Iris pigment epithelial cell (primary cell): ENCODE results near the gene DDX59.

Source experiments
- DNase-seq: peaks from one replicate; pipeline ENCODE4 v3.0.0-alpha.2; 2011; ENCODE audit warnings: low read depth

Gene DDX59

DNA sequence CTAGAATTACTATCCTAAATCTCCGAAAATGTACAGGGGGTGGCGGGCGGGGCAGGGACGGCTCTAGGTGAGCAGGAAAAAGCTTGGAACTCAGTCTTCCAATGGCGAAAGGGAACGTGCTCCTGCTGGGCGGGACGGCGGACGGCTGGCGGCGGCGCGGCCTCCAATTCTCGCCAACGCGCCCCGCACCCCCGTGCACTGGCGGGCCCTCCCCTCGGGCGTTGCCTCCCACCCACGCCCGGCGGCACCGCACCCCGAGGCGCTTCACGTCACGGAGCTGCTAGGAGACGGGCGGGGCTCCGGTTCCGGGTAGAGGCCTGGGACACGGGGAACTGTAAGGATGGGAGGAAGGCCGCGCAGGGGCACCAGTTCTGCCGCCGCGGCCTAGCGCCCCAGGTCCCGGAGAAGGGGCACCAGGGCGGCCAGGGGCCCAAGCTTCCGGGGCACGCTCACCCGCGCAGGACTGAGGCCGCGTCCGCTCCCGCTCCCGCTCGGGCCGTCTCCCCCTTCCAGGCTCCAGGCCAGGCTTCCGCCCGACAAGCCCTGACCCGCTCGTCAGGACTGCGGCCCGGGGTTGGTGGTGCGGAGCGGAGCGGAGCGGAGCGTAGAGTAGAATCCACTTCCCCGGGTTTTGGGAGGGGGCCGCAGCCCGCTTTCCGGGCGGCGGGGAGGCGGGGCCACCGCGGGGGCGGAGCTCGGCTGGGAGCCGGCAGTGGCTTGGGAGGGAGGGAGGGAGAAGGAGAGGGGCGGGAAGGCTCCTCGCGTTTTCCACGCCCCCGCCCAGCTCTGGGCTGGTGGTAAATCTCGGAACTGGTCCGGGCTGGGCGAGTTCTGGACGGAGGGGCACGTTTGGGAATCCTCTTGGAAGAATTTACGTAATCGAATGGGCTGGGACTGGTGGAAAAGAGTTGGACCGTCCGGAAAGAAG, at the start of gene DDX59:
DDX59 (minus strand) TSS at position 594 of the 928 bp plus-strand sequence. CDS start 3,167 bp downstream, outside the sequence.
- DNase-seq, result peak; percentile 97

DNA sequence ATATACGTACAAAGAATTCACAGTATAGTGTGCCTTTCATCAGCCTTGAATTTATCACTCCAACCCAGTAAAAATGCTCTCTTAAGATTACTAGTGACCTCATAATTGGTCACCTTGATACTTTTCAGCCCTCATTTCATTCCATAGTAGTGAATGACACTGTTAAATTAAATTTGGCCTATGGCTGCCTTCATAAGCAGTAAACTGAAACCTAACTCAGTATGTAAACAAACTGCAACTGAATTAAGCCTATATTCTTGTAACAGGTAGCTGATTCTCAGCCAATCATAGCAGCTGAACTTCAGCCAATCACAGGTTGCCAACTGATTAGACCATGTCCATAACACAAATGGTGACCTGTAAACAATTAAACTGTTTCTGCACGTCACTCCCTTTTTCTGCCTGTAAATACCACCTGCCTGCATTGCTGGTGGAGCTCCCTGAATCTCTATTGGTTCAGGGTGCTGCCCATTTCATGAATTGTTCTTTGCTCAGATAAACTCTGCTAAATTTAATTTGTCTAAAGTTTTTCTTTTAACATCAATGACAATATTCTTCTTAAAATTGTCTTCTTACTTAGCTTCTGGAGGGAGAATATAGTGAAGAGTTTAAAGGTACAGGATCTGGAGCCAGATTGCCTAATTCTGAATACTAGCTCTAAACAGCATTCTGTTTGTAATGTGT, 44.9 kb upstream of the DDX59 start:
- DNase-seq, result no peak

DNA sequence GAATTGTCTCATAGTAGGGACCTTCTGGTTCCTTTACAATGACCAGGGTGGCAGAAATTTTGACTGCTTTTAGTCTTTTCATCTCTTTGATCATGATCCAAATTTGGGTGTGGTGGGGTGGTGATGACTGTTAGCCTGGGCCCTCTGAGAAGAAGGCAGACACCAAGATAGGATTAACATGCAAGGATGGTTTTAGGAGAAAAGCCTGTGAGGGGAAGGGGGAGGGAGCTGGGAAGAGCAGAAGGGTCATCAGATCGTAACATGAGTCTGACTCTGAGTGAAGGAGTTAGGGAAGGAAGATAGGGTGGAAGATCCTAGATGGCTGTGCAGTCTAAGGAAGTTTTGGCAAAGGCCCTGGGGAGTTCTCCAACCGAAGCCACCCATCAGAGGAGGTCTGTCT, 40.5 kb upstream of the DDX59 start:
- DNase-seq, result no peak

DNA sequence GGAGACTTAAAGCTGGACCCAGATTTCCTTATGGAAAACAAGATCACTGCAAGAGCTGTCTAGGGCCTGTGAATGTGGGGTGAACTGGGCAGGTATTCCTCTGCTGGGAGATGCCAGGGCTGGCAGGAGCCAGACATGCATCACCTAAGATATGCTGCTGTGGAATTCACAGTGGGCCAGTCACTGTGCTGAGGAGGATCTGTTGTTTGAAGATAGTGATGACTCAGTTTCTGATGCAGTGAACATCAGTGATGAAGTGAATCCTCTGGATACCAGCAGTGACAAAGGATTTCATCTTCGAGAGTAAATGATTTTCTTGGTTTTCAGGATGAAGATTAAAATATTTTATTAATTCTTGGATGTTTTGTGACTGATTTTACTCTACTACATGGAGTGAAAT, 39.1 kb upstream of the DDX59 start:
- DNase-seq, result peak; percentile 49

DNA sequence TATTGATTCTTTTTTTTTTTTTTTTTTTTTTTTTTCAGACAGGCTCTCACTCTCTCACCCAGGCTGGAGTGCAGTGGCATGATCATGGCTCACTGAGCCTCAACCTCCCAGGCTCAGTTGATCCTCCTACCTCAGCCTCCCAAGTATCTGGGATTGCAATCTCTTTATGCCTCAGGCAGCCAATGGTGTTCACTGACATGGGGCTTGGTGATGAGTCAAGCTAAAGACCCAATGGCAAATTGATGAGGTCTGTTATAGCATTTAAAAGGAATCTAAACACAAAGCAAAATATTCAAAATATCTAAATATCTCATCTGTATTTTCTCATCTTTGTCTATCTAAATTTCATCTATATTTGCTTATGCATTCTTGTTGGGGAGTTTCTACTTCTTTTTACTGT, 38.5 kb upstream of the DDX59 start:
- DNase-seq, result no peak

DNA sequence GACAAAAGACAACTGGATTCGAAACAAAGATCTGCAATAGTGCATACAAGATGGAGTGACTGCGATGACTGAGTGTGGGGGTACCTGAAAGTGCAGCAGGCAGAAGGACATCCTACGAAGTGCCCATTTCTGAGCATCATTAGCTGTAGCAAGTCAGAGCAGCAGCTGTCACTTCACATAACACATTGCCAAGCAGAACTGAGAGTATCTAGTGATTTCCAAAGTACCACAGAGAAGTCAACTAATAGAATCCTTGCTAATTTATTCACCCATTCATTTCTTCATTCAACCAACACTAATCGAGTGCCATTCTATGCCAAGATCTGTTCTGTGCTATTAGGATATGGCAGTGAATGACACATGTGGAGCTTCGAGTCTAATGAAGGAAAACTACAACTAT, 37.4 kb upstream of the DDX59 start:
- DNase-seq, result no peak

DNA sequence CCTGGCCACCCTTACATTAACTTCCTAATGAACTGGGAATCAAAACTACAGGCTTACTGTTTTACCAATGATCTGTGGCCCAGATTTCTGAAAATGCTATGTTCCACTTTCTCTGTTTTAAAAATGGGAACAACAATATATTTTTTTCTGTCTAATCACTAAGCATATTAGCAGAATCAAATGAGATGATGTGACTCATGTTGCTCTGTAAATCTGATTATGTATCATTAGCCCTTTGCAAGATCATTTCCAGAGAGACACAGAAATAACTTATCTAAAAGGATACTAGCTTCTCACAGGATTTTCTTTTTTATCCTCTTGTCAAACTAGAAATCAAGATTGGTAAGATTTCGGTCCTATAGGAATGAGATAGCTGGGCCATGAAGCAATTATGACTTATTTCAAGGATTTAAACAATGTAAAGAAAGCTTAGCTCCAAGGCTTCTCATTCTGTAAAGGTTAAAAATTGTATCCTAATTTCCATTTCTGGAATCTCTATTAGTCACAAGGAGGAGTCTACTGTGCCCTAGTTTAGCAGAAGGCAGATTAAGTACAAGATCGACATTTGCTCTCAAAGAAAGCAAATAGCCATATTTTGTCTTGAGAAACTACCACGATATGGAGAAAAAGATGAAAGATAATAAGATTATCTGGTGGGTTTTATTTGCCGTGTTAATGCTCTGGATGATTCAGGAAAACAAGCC, 36.6 kb upstream of the DDX59 start:
- no peak for DNase-seq

DNA sequence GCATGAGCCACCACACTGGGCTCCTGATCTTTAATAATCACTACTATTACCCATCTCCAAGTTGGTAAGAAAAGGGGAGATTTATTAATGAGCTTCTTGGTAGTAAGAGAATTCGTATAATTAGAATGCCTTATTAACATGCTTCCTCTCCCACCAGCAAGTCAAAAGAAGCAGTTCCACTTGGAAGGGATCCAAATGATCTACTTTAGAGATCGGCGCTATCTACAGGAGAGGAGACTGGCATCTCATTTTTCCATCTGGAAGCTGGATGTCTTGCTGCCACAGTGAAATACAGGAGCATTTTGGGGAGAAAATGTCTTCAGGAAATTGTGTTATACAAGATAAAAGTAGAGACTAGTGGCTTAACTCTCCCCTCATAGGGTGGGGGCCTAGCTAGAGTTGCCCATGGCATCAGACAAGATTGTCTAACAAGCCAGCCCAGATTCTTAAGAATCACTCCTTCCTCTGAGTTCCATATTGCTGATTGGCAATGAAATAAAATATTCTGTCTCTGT, 35.3 kb upstream of the DDX59 start:
- no peak for DNase-seq

DNA sequence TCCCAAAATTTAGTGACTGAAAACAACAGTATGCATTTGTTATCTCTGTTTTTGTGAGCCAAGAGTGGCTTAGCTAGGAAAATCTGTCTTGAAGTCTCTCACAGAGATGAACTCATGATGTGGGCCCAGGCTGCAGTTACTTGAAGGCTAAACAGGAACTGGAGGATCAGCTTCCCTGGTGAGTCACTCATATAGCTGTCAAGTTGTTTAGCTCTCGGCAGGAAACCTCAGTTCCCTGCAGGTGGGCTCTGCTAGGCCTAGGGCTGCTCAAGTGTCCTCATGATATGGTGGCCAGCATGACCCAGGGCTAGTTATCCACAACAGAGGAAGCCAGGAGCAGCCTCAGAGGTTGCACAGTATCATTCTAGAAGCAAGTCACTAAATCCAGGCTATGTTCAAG, 30.2 kb upstream of the DDX59 start:
- DNase-seq, result peak; percentile 93

DNA sequence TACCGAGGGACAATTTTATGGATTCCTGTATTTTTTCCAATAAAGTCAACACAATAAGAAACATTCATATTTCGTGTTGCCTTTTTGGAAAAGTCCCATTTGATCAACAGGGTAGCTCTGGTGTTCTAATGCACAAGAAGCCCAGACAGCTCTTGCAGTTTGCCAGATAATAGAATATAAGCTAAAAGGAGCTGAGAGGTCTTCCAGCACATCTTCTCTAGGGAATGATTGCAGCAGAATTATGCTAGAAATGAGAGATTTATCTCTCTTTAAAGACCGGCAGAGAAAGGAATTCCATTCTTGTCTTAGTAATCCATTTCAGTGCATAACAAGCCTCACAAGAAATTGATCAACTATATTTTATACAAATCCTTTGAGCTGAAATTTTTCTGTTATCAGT, 25.0 kb upstream of the DDX59 start:
- no peak for DNase-seq

DNA sequence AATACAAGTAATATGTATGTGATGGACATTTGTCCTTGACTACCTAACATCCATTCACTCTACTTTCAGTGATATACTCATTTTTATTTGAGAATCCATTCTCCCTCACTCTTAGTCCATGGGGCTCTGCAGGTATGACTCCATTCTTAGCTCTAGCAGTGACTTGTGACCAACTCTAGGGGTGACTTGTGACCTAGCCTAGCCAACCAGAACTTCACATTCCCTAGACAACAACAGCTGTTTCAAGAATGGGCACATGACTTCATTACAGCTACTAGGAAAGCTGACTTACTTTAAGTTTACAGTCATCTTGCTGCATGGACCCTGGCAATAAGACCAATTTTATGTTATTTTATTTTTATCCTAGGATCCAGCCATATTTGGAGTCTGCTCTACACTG, 23.6 kb upstream of the DDX59 start:
- no peak for DNase-seq

DNA sequence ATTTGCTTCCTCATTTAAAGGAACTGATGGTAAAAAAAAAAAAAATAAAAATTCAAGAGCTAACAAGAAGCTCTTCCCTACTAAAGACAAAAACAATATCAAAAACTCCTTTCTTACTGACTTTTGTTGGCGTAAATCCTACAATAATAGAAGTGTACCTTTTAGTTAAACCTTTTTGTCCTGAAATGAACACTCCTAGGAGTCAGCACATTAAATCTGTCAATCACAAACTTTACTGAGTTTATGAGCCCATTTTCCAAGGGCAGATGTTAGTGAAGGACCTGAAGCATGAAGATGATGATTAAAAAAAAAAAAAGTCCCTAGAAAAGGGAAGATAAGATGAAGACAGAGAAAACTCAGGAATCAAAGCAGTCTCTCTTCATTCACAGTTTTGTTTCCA, 22.6 kb upstream of the DDX59 start:
- DNase-seq, result no peak

DNA sequence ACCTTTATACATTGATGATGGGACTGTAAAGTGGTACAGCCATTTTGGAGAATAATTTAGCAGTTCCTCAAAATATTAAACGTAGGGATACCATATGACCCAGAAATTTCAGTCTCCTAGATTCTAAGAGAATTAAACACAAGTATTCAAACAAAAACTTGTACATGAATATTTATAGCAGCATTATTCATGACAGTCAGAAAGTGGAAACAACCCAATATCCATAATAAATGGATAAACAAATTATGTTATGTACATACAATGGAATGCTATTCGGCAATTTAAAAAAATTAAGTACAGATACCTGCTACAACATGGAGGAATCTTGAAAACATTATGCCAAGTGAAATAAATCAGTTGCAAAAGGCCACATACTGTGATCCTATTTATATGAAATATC, 16.9 kb upstream of the DDX59 start:
- no peak for DNase-seq

DNA sequence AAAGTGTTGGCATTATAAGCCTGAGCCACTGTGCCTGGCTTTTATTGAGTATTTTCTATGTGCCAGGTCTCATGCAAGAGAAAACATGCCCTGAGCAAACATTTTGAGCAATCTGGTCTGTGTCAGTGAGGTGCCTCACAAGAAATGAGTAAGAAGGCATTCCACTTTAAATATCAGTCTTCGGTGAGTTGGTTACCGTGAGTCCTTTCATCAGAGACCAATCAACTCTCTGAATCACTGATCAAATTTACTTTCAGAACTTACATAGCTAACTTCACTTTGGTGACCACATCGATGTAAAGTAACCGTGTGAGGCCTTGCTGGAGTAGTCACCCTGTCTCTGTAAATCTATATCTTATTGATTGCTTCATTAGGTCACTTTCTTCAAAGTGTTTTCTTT, 14.3 kb upstream of the DDX59 start:
- DNase-seq, result peak; percentile 11

DNA sequence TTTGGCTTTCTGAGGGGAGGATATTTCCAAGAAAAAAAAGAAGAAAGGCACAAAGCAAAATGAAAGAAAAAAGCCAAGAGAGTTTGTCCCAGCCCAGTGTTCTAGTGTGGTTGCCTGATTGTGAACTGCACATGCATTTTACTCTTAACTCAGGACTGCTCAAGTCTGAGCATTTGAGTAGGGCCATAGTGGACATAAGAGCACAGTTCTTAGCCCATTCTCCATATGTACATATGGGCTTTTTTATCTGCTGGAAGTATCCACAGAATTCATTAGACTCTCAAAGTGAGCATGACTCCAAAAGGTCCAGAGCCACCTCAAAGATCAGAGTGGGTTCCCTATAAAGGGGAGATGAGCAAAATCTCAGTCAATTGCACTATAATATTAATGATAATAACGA, 13.6 kb upstream of the DDX59 start:
- no peak for DNase-seq

DNA sequence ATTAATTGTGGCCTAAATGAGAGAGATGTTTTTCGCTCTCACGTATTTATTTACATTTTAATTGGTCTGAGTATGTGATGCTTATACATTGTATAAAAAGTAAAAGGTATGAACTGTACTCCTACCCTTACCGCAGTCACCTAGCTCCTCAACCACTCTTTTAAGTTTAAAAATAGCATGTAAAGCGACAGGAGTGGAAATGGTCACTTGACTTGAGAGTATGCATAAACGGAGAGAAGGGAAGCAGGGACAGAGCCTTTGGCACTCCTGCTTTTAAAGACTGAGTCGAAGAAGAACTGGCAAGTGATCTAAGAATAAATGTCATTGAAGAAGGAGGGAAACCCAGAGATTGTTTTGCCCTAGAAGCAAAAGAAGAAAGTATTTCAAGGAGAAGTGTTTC, 11.5 kb upstream of the DDX59 start:
- DNase-seq, result no peak

DNA sequence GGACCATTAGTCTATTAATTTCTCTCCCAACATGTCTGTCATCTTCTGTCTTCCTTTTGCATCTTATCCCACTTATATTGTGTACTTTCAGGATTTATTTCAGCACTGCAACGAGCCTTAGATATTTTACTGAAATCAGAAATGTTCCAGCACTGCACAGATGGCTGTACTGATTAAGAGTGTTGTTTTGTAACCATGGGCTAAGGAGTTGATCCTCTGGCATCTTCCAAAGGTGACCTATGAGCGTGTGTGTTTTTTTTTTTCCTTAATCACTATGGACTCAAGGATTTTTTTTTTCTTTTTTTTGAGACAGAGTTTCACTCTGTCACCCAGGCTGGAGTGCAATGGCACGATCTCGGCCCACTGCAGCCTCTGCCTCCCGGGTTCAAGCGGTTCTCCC, 7.1 kb upstream of the DDX59 start:
- no peak for DNase-seq

DNA sequence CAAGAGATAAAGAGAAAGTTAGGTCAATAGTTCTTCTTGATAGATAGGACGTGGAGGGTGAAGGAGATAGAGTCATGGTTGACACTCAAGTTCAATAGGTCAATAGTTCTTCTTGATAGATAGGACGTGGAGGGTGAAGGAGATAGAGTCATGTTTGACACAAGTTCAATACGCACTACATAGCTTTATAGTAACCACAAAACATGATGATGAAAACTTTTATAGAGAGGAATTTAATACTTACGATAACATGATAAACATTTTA, 5.8 kb upstream of the DDX59 start:
- no peak for DNase-seq

DNA sequence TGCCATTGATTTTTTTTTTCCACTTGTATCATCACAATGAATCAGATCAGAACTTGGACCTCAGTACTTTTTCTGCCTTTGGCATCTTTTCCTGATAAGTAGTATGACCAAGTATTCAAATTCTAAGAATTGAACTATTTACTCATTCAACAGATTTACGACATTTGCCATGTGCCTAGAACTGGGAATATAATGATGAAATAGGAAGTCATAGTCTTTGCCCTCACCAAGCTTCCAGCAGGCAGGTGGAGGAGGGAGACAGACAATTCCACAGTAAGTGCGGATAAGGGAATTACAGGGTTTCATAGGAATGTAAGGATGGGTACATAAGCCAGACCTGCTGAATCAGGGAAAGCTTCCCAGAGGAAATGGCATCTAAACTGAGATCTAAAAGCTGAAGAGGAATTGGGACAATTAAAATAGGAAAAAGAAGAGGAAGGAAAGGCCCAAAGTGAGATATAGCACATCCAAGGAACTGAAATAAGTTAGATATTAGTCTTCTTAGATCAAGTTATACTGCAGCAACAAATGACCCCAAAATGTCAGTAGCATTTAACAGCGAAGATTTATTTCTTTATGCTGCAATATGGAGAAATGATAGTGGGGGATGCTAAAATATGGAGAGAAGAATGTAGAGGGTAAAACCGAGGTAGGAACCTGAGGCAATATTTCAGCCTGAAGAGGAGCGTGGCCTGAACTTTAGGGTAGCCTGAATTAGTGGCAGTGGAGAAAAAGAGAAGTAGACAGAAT, 5.3 kb upstream of the DDX59 start:
- DNase-seq, result no peak

DNA sequence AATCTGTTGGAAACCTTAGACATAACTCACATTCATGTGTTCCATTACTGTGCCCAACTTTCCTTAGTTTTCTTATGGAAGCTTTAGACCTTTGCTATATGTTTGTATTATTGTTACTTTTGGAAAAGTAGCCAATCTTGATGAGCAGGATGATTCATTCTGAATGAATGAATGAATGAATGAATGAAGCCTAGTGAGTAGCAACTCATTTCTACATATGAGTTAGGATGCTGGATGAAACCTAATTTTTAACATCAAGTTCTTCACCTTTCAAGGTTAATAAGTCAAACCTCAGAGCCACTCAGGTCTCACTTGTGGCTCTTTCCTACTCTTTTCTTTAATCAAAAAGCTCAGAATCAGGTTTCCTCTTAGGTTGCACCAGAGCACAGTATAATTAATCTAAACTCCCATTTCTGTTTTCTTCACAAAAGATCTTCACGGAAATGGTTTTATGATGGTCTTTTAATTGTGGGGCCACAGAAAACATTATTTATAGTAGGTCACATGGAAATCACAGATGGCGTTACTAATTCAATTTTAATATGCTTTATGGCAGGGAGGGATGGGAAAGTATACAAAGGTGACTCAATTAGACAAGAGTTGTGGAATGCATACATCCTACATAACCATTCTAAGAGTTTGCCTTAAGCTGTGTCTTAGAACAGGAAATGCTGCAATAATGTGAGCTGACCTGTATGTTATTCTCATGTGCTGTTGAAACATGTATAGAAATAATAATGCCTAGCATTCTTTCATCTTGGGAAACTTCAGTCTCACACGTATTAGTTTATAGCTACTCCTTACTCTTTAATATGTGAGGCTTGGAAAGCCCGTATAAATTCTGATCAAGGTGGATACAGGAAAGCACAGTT, 4.5 kb upstream of the DDX59 start:
- peak; percentile 78 for DNase-seq

DNA sequence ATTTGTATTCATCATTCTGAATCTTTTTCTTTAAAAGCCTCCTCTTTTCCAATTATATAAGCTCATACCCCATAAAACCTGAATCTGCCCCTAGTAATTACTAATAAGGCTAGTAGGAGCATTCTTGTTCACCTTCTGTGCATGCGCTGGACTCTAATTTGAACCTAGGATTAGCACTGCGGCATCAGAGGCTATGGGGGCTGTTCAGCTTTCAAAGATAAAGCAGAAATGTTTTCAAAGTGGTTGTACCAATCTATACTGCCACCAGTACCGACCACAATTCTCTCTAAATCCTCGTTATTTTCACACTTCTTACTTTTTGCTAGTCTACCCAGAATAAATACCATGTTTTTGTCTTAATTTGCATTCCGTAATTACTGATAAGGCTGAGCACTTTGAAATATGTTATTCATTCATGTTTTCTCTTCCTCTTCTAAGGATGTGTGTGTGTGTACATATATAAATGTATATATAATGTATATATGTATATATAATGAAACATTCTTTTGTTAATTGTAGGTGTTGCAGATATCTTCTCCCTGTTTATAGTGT, 1.6 kb upstream of the DDX59 start:
- DNase-seq, result no peak
